ENCODE data around the gene B3GNT8. TPM values are rescaled to one million over a fixed set of nuclear protein-coding genes. Genes with fewer than 3 reads are reported as not detected.

Gene B3GNT8
- 0.71 and 2.3 TPM in 2 replicates for total RNA-seq

GRCh38 chr19:41426952-41427646 lies at the start of gene B3GNT8:
Gene B3GNT8 (minus strand): TSS chr19:41427374. CDS start chr19:41426778, 596 bp downstream.

GRCh38 chr19:41442473-41443355 lies 15.5 kb upstream of the B3GNT8 start, which contains the start of gene ERICH4:
Gene ERICH4 (plus strand): TSS chr19:41443156. CDS start chr19:41443170, 14 bp downstream.

GRCh38 chr19:41439441-41440222 lies 12.5 kb upstream of the B3GNT8 start, which contains the start of gene DMAC2:
Gene DMAC2 (minus strand): TSS chr19:41439912. CDS start chr19:41439899, 13 bp downstream.

GRCh38 chr19:41397086-41398049 lies 29.8 kb downstream of the B3GNT8 start, which contains the start of the genes BCKDHA and EXOSC5:
Gene BCKDHA (plus strand): TSS chr19:41397818. CDS start chr19:41397828, 10 bp downstream.
Gene EXOSC5 (minus strand): TSS chr19:41397359. CDS start chr19:41397328, 31 bp downstream.

GRCh38 chr19:41376241-41376997 lies 50.8 kb downstream of the B3GNT8 start, which contains the start of gene TMEM91:
Gene TMEM91 (plus strand): TSS chr19:41376533. CDS start chr19:41378310, 1,777 bp downstream.

Other genes with a start within 250 kb of the B3GNT8 start
- gene CYP2S1, start 234.2 kb downstream of the B3GNT8 start, total RNA-seq, result 10.3 and 17.8 TPM in 2 replicates
- 107 and 127 TPM in 2 replicates for gene AXL, start 208.2 kb downstream of the B3GNT8 start, total RNA-seq
- 44.2 and 54.2 TPM in 2 replicates for gene HNRNPUL1, start 163.0 kb downstream of the B3GNT8 start, total RNA-seq
- 7.3 and 8.4 TPM in 2 replicates for gene CCDC97, start 117.2 kb downstream of the B3GNT8 start, total RNA-seq
- 7.0 and 11.5 TPM in 2 replicates for gene TGFB1, start 73.5 kb downstream of the B3GNT8 start, total RNA-seq
- gene B9D2, start 63.2 kb downstream of the B3GNT8 start, total RNA-seq, result 4.3 and 4.8 TPM in 2 replicates
- 13.3 and 14.9 TPM in 2 replicates for gene TMEM91, start 50.8 kb downstream of the B3GNT8 start, total RNA-seq
- 8.0 TPM in 2 replicates for gene EXOSC5, start 30.0 kb downstream of the B3GNT8 start, total RNA-seq
- gene BCKDHA, start 29.6 kb downstream of the B3GNT8 start, total RNA-seq, result 24.8 and 30.6 TPM in 2 replicates
- 30.2 and 30.6 TPM in 2 replicates for gene DMAC2, start 12.5 kb upstream of the B3GNT8 start, total RNA-seq
- gene ERICH4, start 15.8 kb upstream of the B3GNT8 start, total RNA-seq, result 0.09 TPM in 1 of 2 replicates, not detected in the other
- gene CEACAM21, start 148.8 kb upstream of the B3GNT8 start, total RNA-seq, result not detected in 2 replicates
- not detected in 2 replicates for gene CEACAM4, start 199.7 kb upstream of the B3GNT8 start, total RNA-seq